Spleen (tissue), 11 donors: ENCODE measurements around the gene ITGB2. TPM values are rescaled to one million over a fixed set of nuclear protein-coding genes. Genes with fewer than 3 reads are reported as not detected.

Experiments
- DNase-seq: peaks from one replicate; pipeline ENCODE4 v3.0.0-alpha.2; 2020
- H3K27ac ChIP-seq, 8 donors: fragments of 200-600 bp; sonication (generic) in 7 of 8; 1 replicate in 4 of 8; 2 replicates in 4 of 8; pipeline versions ENCODE4 v1.5.0 to v1.8.0; 2016 to 2021; ENCODE audit warnings: inconsistent platforms in 4 of 8, mild to moderate bottlenecking in 4 of 8, moderate library complexity in 1 of 8
- H3K27me3 ChIP-seq, 7 donors: fragments of 200-600 bp; sonication (generic) in 6 of 7; replicated peaks in 1 of 7; 1 replicate in 4 of 7; 2 replicates in 3 of 7; pipeline versions ENCODE4 v1.5.0 to v1.8.0; 2016 to 2021; ENCODE audit warnings: inconsistent platforms in 3 of 7, mild to moderate bottlenecking in 1 of 7
- H3K36me3 ChIP-seq, 6 donors: fragments of 200-600 bp; sonication (generic) in 5 of 6; 1 replicate in 4 of 6; 2 replicates in 2 of 6; pipeline versions ENCODE4 v1.5.0 to v1.8.0; 2016 to 2021; ENCODE audit warnings: inconsistent platforms in 2 of 6
- H3K4me1 ChIP-seq, 6 donors: fragments of 200-600 bp; sonication (generic) in 5 of 6; 1 replicate in 3 of 6; 2 replicates in 3 of 6; pipeline versions ENCODE4 v1.5.0 to v1.8.0; 2016 to 2021; ENCODE audit warnings: inconsistent platforms in 3 of 6
- H3K4me3 ChIP-seq, 8 donors: fragments of 200-600 bp; sonication (generic) in 7 of 8; 1 replicate in 4 of 8; 2 replicates in 4 of 8; pipeline versions ENCODE4 v1.5.0 to v1.8.0; 2016 to 2021; ENCODE audit warnings: inconsistent platforms in 4 of 8, mild to moderate bottlenecking in 4 of 8, moderate library complexity in 2 of 8
- H3K9me3 ChIP-seq, 8 donors: fragments of 200-600 bp; sonication (generic) in 7 of 8; 1 replicate in 4 of 8; 2 replicates in 4 of 8; pipeline versions ENCODE4 v1.5.0 to v1.8.0; 2016 to 2021; ENCODE audit warnings: inconsistent platforms in 4 of 8
- CTCF ChIP-seq, 11 experiments: fragments of 200-600 bp in 7 of 11; fragments of 450-650 bp in 4 of 11; sonication (generic) in 4 of 11; IDR thresholded peaks in 8 of 11; conservative IDR thresholded peaks in 3 of 11; 1 replicate in 7 of 11; 2 replicates in 4 of 11; pipeline versions ENCODE4 v1.4.0 to v1.8.0; 2016 to 2021; ENCODE audit warnings: antibody characterized with exemption in 11 of 11, inconsistent platforms in 4 of 11, mild to moderate bottlenecking in 1 of 11
- POLR2A ChIP-seq, 3 donors: fragments of 450-650 bp; IDR thresholded peaks; one replicate each; pipeline ENCODE4 v1.5.1; 2017; ENCODE audit warnings: antibody characterized with exemption in 3 of 3, mild to moderate bottlenecking in 1 of 3
- POLR2AphosphoS5 ChIP-seq, 3 donors: sonication (generic); formaldehyde crosslinking; IDR thresholded peaks; one replicate each; pipeline ENCODE4 v1.5.1; 2017; ENCODE audit warnings: antibody characterized with exemption in 3 of 3
- WGBS, 5 donors: extraction: QIAGEN DNeasy Blood & Tissue Kit in 3 of 5; methylation state at CpG; one replicate each; pipeline versions ENCODE4 v1.1.5 to v1.1.7; 2013 to 2018; 5-methylcytosine and 5-hydroxymethylcytosine counted together
- intact Hi-C: fragments of 100-400 bp; cut with DNase I; formaldehyde crosslinking; loops from one replicate; pipeline ENCODE4 v1.15.0; 2023; ENCODE audit warnings: low total_unique reads
- polyA plus RNA-seq, 3 donors: library from polyadenylated mRNA; stranded (reverse); fragments of 200-250 nt; gene quantifications; one replicate each; pipeline ENCODE4 v1.2.1, GENCODE V29; 2013
- total RNA-seq, 7 donors: library from RNA; depleted of rRNA in 3 of 7; stranded (reverse); fragments of >200 nt in 3 of 7; fragmentation: NEBNext Ultra II Directional in 4 of 7; extraction: Animal tissue kit (Norgen Biotek cat#: 25700) in 4 of 7; gene quantifications; one replicate each; pipeline versions ENCODE4 v1.1.0 to v1.2.1, GENCODE V29; 2016 to 2021
- donor health status: healthy with polysubstance abuse.
- donor health status: DM: no; HTN: no; CAD: no; lungs with moderate emphysema.
- donor health status: DM: no; HTN: no; CAD: no.
- donor health status: Bipolar disorder and iron deficiency.
- donor health status: healthy.
- donor health status: DM: no; HTN: no; CAD: no.
- donor health status: DM: yes; HTN: yes; CAD: no.

The ITGB2 gene
- total and polyA plus RNA-seq, 10 donors, result 92.1 to 754 (median 338) TPM

- intact Hi-C loops, result no loop called here
- DNase-seq, result no peak
- Histone ChIP-seq H3K9me3 (no peaks in the 10 kb centered on the region), H3K4me1 (peaks cover 0 to 90% (median 29%) of the 10 kb centered on the region in 6 donors), H3K27me3 (no peaks in the 10 kb centered on the region), H3K27ac (no peak overlapping the region), H3K4me3 (no peak overlapping the region), H3K36me3 (peaks cover 0 to 100% (median 88%) of the 10 kb centered on the region in 6 donors)
- 81 to 90% (median 85%) methylated on average over 10 of the region's 10 CpGs for WGBS, 5 donors
- TF ChIP-seq CTCF (IDR thresholded peaks at IDR 0.05 in 8 of 11, conservative IDR thresholded peaks at IDR 0.05 in 3 of 11) (no peak), POLR2A (IDR thresholded peaks at IDR 0.05) (no peak), POLR2AphosphoS5 (IDR thresholded peaks at IDR 0.05) (no peak)
Measured at GRCh38 chr21:44858791-44859190, 61.9 kb downstream of the ITGB2 start.

- peaks cover 0 to 100% (median 87%) of the 10 kb centered on the region in 6 donors for H3K36me3 ChIP-seq
- H3K27ac ChIP-seq, result no peak overlapping the region
- DNase-seq, result peak; percentile 48
- no peaks in the 10 kb centered on the region for H3K27me3 ChIP-seq
- WGBS, 5 donors, result 75 to 91% (median 86%) methylated on average over 15 of the region's 15 CpGs
- peaks cover 0 to 89% (median 31%) of the 10 kb centered on the region in 6 donors for H3K4me1 ChIP-seq
- TF ChIP-seq POLR2AphosphoS5 (IDR thresholded peaks at IDR 0.05), result no peak
- no peak for TF ChIP-seq CTCF (IDR thresholded peaks at IDR 0.05 in 8 of 11, conservative IDR thresholded peaks at IDR 0.05 in 3 of 11)
- TF ChIP-seq POLR2A (IDR thresholded peaks at IDR 0.05), result no peak
- no peak overlapping the region for H3K4me3 ChIP-seq
- intact Hi-C loops, result no loop called here
- H3K9me3 ChIP-seq, result no peaks in the 10 kb centered on the region
Measured at GRCh38 chr21:44858291-44858690, 62.4 kb downstream of the ITGB2 start.

GRCh38 chr21:44857127-44857892, 63.4 kb downstream of the ITGB2 start:
- 89 to 97% (median 96%) methylated on average over 14 to 16 of the region's 16 CpGs for WGBS, 5 donors
- Histone ChIP-seq H3K9me3 (no peaks in the 10 kb centered on the region), H3K36me3 (peaks cover 0 to 100% (median 90%) of the 10 kb centered on the region in 6 donors), H3K4me3 (no peak overlapping the region), H3K27ac (no peak overlapping the region), H3K4me1 (peaks cover 0 to 89% (median 32%) of the 10 kb centered on the region in 6 donors), H3K27me3 (no peaks in the 10 kb centered on the region)
- intact Hi-C loops, result no loop called here
- no peak for TF ChIP-seq POLR2AphosphoS5 (IDR thresholded peaks at IDR 0.05)
- no peak for TF ChIP-seq POLR2A (IDR thresholded peaks at IDR 0.05)
- TF ChIP-seq CTCF (IDR thresholded peaks at IDR 0.05 in 8 of 11, conservative IDR thresholded peaks at IDR 0.05 in 3 of 11), result no peak
- no peak for DNase-seq

- no peak for DNase-seq
- 83 to 89% (median 88%) methylated on average over 17 of the region's 17 CpGs for WGBS, 5 donors
- Histone ChIP-seq H3K4me1 (peaks cover 0 to 89% (median 29%) of the 10 kb centered on the region in 6 donors), H3K9me3 (no peaks in the 10 kb centered on the region), H3K4me3 (no peak overlapping the region), H3K27me3 (no peaks in the 10 kb centered on the region), H3K27ac (peak overlapping the region in 1 of 8 donors; percentile 55), H3K36me3 (peaks cover 0 to 100% (median 89%) of the 10 kb centered on the region in 6 donors)
- TF ChIP-seq POLR2A (IDR thresholded peaks at IDR 0.05), result no peak
- TF ChIP-seq CTCF (IDR thresholded peaks at IDR 0.05 in 8 of 11, conservative IDR thresholded peaks at IDR 0.05 in 3 of 11), result no peak
- TF ChIP-seq POLR2AphosphoS5 (IDR thresholded peaks at IDR 0.05), result peak in 2 of 3 donors; percentile 42 to 45
- intact Hi-C loops, result no loop called here
Measured at GRCh38 chr21:44856131-44856530, 64.6 kb downstream of the ITGB2 start.
